Suppressor macrophage treated with lipopolysaccharide for 1 hour (primary cell): ENCODE results near the gene ROCK2.
"Not testable (repeated sequence)": the region's sequence is repeated elsewhere in the genome, so short reads cannot be mapped to it uniquely, and the experiment has no call there.

Experiments used
- DNase-seq, 3 donors: peaks; one replicate each; pipeline ENCODE4 v3.0.0-alpha.2; 2020 to 2022

Gene ROCK2

DNA sequence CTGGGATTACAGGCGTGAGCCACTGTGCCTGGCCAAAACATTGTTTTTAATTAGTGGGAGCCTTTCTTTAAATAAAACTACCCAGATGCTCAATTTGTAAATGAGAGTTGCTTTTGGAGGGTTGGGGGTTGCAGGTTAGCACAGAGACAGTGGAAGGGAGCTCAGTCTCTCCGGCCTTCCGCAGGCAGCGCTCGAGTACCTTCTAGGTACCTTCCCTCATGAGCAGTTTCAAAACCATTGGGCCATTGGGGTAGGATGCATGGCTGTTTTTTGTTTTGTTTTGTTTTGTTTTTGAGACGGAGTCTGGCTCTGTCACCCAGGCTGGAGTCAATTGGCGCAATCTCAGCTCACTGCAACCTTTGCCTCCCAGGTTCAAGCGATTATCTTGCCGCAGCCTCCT lies 170.2 kb downstream of the ROCK2 start:
- DNase-seq = no peak

DNA sequence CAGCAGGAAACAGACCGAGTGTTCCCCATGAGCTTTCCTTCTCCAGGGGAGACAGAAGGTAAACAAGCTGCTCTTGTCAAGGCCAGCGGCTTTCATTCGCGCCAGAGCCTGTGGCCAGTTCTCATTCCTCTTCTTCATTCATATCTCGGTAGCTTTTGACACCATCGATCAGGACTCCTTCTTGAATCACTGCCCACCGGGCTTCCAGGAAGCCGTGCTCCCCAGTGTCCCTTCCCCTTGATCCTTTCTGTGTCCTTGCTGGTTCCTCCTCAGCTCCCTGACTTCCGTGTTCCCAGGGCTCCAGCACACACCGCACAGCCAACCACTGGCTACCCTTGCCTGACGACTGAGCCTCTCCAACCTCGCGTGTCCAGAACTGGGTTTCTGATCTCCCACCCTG lies 175.1 kb downstream of the ROCK2 start:
- DNase-seq = no peak

- no peak for DNase-seq
These were observed 175.9 kb downstream of the ROCK2 start for GRCh38 chr2:11168488-11168887.

GRCh38 chr2:11166476-11166875 lies 178.0 kb downstream of the ROCK2 start:
- DNase-seq = no peak

- DNase-seq = not testable (repeated sequence)
These were observed 179.4 kb downstream of the ROCK2 start for GRCh38 chr2:11165046-11165445.

DNA sequence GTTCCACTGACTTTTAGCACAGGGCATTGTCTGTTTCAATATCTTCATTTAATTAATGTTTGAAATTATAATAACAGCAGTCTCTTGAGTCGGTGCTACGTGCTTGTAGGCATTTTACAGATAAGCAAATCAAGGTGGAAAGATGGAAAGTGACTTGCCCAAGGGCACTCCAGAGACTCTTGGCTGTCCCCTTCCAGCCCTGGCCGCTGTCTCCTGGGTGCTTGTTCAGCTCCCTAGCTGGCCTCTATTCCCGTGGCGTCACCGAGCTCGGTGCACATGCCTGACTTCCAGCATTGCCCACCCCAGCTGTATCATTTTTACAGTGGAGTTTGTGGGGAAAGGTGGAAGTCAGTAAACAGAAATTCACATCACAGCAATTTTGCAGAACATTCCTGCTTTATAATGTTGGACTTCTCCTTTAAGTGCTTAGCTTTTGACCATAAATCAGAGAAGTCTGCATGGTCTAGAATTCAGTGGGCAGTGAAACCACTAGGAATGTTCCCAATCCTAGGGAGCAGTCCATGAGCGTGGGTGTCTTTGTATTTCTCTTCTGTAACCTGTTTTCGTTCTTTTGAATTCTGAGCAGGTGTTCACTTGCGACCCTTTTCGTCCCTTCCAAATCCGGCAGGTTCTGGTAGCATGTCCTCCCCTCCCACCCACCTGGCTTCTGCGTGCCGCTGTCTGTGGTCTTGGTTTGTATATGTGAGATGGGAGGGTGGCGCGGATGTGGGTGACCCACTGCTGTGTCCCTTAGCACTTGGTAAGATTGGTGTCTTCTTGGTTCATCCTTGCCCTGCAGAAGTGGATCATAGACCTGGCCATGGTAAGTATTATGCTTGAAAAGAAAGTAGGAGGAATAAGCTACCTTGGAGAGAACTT lies 180.8 kb downstream of the ROCK2 start:
- no peak for DNase-seq

DNA sequence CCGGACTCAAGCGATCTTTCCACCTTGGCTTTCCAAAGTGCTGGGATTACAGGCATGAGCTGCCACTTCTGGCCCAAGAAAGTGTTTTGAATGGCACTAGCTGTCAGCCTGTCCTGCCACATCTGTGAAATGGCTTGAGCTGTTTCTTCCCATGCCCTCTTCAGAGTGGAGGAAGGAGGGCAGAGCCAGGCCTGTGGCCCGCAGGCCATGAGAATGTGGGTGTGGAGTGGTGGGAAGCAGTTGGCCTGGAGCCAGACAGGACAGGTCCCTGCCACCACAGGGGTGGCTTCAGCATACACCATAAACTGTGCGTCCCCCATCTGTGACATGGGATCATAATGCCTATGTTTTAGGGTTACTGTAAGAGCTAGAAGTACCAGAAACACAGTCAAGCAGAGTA lies 182.7 kb downstream of the ROCK2 start:
- no peak for DNase-seq

DNA sequence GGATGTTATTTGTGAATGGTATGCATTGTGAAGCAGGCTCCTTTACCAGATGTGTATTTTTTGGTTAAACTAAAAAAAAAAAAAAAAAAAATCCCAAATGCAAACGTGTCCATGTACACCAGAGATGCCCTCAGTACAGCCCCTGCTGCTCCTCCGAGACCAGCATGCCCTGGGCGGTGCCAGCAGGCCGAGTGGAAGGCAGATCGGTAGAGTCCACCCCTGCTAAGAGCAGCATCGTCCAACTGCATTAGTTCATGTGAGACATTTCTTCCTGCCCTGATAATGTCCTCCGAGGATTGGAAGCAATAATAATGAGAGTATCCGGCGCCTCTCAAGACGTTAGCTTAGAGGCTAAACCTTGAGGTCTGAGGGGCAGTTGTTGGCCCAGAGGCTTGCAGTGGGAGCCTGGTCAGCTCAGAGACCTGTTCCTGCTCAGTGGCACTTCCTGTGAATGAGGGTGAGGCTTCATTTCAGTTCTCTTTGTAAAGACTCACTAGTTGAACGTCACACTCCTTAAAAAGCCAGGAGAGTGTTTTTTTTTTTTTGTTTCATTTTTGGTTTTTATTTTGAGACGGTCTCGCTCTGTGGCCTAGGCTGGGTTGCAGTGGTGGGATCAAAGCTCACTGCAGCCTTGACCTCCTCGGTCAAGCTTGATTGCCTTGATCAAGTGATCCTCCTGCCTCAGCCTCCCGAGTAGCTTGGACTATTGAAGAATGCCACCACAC lies 183.5 kb downstream of the ROCK2 start:
- peak; percentile 33 to 69 (median 45) for DNase-seq

GRCh38 chr2:11160256-11160655 lies 184.2 kb downstream of the ROCK2 start:
- no peak for DNase-seq

GRCh38 chr2:11159574-11160170 lies 184.8 kb downstream of the ROCK2 start:
- DNase-seq = no peak

- DNase-seq = no peak
These were observed 185.4 kb downstream of the ROCK2 start for GRCh38 chr2:11158916-11159573.

DNA sequence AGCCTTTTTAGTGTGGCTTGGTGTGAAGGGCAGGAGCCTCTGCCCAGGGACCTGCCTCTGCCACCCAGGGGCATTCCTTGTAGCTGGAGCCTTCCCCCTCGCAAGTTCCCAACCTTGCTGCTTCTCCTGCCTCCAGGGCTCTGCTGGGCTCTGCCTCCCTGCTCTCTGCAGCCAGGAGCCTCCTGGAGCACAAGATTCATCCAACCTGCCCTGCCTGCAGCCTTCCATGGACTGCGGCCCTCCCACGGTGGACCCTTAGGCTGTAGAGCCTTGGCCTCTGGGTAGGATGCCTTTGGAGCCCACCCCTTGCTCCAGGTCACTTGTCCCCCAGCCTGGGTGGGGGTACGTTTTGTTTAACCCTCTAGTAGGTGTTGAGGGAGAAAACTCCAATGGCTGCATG lies 186.7 kb downstream of the ROCK2 start:
- DNase-seq = no peak

DNA sequence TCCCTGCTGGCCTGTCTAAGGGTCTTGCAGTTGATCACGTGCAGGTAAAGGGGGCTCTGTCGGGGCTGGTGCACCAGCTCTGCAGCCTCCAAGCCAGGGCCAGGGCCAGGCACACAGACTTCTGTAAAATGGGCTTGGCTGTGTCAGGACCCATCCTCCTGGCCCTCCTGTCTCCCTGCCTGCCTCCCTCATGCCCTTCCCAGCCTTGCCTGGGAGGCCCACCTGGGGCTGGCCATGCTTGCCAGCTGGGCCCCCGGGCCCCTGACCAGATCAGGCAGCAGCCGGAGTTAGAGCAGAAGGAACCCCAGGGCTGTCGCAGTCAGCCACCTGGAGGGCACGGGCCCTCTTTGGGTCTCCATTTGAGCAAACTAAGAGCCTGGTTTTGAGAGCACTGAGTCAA lies 187.1 kb downstream of the ROCK2 start:
- DNase-seq = no peak

DNA sequence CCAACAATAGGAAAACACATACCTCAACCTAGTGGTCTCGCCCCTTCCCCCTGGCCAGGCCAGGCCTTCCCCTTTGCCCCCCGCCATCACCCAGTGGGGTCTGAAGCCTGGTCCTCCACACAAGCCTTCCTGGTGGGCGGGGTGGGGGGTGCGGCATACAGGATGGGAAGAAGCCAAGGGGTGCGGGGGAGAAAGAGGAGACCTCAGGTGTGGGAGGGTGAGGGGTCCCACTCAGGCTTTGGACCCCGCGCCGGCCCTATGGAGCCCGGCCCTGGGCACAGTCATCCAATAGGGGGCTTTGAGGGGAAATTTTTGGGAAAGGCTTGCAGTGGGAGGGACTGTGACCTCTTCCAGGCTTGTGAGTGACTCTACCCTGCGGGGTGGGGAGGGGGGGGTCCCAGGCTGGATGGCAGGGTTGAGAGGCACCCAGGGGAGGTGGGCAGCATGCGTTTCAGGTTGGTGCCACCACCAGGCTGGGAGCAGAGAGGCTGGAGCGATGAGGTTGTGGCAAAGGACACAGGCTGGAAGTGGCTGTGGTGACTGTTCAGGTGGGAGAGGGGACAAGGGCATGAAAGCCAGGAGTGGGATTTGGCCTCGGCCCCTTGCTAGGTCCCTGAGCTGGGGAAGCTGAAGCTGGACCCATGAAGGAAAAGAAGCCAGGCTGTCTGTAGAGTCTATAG lies 187.9 kb downstream of the ROCK2 start:
- no peak for DNase-seq

- peak in 1 of 3 donors; percentile 22 for DNase-seq
These were observed 188.9 kb downstream of the ROCK2 start, which contains the start of gene SLC66A3 for GRCh38 chr2:11155381-11156035. Gene SLC66A3 (plus strand): TSS chr2:11155467. CDS start chr2:11155547, 80 bp downstream.

GRCh38 chr2:11154923-11155380 lies 189.5 kb downstream of the ROCK2 start:
- DNase-seq = peak; percentile 97 to 100 (median 99)

GRCh38 chr2:11154016-11154922 lies 190.2 kb downstream of the ROCK2 start:
- DNase-seq = peak in 1 of 3 donors; percentile 33

GRCh38 chr2:11152591-11152990 lies 191.8 kb downstream of the ROCK2 start:
- no peak for DNase-seq

GRCh38 chr2:11147263-11147662 lies 197.2 kb downstream of the ROCK2 start:
- no peak for DNase-seq

DNA sequence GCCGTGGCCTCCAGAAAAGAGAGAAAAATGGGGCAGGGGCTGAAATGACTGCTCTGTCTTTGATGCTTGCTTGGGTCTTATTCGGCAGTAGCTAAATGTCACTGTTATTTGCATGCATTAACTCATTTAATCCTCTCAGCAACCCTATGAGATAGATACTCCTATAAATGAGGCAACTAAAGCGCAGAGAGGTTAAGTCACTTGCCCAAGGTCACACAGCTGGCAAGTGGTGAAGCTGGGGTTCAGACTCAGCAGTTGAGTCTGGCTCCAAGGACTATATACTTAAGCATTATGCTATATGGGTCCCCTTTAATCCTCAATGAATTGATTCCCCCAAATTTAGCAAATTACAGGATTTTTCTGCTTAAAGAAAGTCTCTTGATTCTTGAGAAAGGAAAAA lies 198.4 kb downstream of the ROCK2 start:
- DNase-seq = no peak

GRCh38 chr2:11145350-11145749 lies 199.1 kb downstream of the ROCK2 start:
- peak; percentile 57 to 74 (median 65) for DNase-seq
